Pons (tissue), 1 donor: ENCODE measurements around the gene CTF1.
A peak's percentile ranks its signal among the peaks of the same experiment; 100 is the strongest.

Experiments
- DNase-seq: peaks from one replicate; pipeline ENCODE4 v3.0.0-alpha.2; 2016; ENCODE audit warnings: low spot score

Gene CTF1

GRCh38 chr16:30910427-30911029 lies 14.1 kb downstream of the CTF1 start:
- no peak for DNase-seq

- no peak for DNase-seq
Measured at GRCh38 chr16:30912794-30913412, 16.5 kb downstream of the CTF1 start.

- no peak for DNase-seq
Measured at GRCh38 chr16:30914830-30915229, 18.4 kb downstream of the CTF1 start.

- no peak for DNase-seq
Measured at GRCh38 chr16:30918614-30919013, 22.2 kb downstream of the CTF1 start.

- DNase-seq: no peak
Measured at GRCh38 chr16:30920891-30921290, 24.5 kb downstream of the CTF1 start.

GRCh38 chr16:30921459-30921747 lies 25.0 kb downstream of the CTF1 start:
- DNase-seq: no peak

- DNase-seq: peak; percentile 88
Measured at GRCh38 chr16:30921748-30922419, 25.5 kb downstream of the CTF1 start.

- DNase-seq: peak; percentile 100
Measured at GRCh38 chr16:30922420-30922959, 26.1 kb downstream of the CTF1 start.

GRCh38 chr16:30922960-30923535 lies 26.6 kb downstream of the CTF1 start:
- DNase-seq: peak; percentile 100

- no peak for DNase-seq
Measured at GRCh38 chr16:30923554-30924075, 27.2 kb downstream of the CTF1 start, which contains the start of gene FBXL19. FBXL19 (plus strand) TSS chr16:30923572; CDS start chr16:30925755, 2,183 bp downstream.

- DNase-seq: no peak
Measured at GRCh38 chr16:30924076-30924912, 27.9 kb downstream of the CTF1 start.

- DNase-seq: no peak
Measured at GRCh38 chr16:30924913-30925631, 28.7 kb downstream of the CTF1 start.

- DNase-seq: no peak
Measured at GRCh38 chr16:30925632-30925987, 29.2 kb downstream of the CTF1 start.

GRCh38 chr16:30925995-30926811 lies 29.8 kb downstream of the CTF1 start:
- DNase-seq: no peak

GRCh38 chr16:30926937-30927788 lies 30.7 kb downstream of the CTF1 start:
- no peak for DNase-seq

- peak; percentile 77 for DNase-seq
Measured at GRCh38 chr16:30927789-30928378, 31.5 kb downstream of the CTF1 start.

GRCh38 chr16:30928390-30928789 lies 32.0 kb downstream of the CTF1 start:
- DNase-seq: no peak

GRCh38 chr16:30929167-30929566 lies 32.8 kb downstream of the CTF1 start:
- DNase-seq: no peak

- no peak for DNase-seq
Measured at GRCh38 chr16:30930160-30930571, 33.8 kb downstream of the CTF1 start.
